Natural killer cell (primary cell): ENCODE results near the gene TMEM119. TPM values are rescaled to one million over a fixed set of nuclear protein-coding genes. Genes with fewer than 3 reads are reported as not detected.
"Not testable (repeated sequence)": the region's sequence is repeated elsewhere in the genome, so short reads cannot be mapped to it uniquely, and the experiment has no call there.

Experiments used
- ATAC-seq, 3 donors: fragments of 150-1000 bp in 2 of 3; fragments of 200-7000 bp in 1 of 3; cut with Tn5 transposase; 1 replicate in 1 of 3; 2 replicates in 2 of 3; pipeline ENCODE4 v1.10.0; 2021; ENCODE audit warnings: mild to moderate bottlenecking in 2 of 3, moderate library complexity in 2 of 3
- DNase-seq, 2 donors: peaks; one replicate each; pipeline versions ENCODE4 v3.0.0 to v3.0.0-alpha.2; 2013 to 2021; ENCODE audit warnings: mixed read lengths in 1 of 2
- H3K27ac ChIP-seq: one replicate; pipeline ENCODE4 v1.5.1; 2013; ENCODE audit warnings: mild to moderate bottlenecking, low read length
- H3K27me3 ChIP-seq: one replicate; pipeline ENCODE4 v1.6.1; 2013; ENCODE audit warnings: low read length; ENCODE audit not compliant: control insufficient read depth, insufficient read depth
- H3K36me3 ChIP-seq: one replicate; pipeline ENCODE4 v1.6.1; 2013; ENCODE audit warnings: low read length; ENCODE audit not compliant: control insufficient read depth, insufficient read depth
- H3K4me1 ChIP-seq: one replicate; pipeline ENCODE4 v1.6.1; 2013; ENCODE audit warnings: low read length; ENCODE audit not compliant: control insufficient read depth, insufficient read depth
- H3K4me3 ChIP-seq: one replicate; pipeline ENCODE4 v1.5.1; 2013; ENCODE audit warnings: low read length
- H3K9me3 ChIP-seq: one replicate; pipeline ENCODE4 v1.6.1; 2013; ENCODE audit warnings: low read length; ENCODE audit not compliant: control insufficient read depth, insufficient read depth
- H3K27ac Mint-ChIP-seq, 2 donors: one replicate each; pipeline ENCODE4 v1.8.0; 2022; ENCODE audit warnings: mild to moderate bottlenecking in 2 of 2, mixed read lengths in 2 of 2, moderate library complexity in 1 of 2
- H3K27me3 Mint-ChIP-seq, 2 donors: one replicate each; pipeline ENCODE4 v1.8.0; 2022; ENCODE audit warnings: low read depth in 2 of 2, mixed read lengths in 2 of 2
- H3K36me3 Mint-ChIP-seq: one replicate; pipeline ENCODE4 v1.8.0; 2022; ENCODE audit warnings: mixed read lengths
- H3K4me1 Mint-ChIP-seq, 2 donors: one replicate each; pipeline ENCODE4 v1.8.0; 2022; ENCODE audit warnings: mixed read lengths in 2 of 2
- H3K4me3 Mint-ChIP-seq: one replicate; pipeline ENCODE4 v1.8.0; 2022; ENCODE audit warnings: mild to moderate bottlenecking, moderate library complexity, mixed read lengths
- H3K9me3 Mint-ChIP-seq, 2 donors: one replicate each; pipeline ENCODE4 v1.8.0; 2022; ENCODE audit warnings: mixed read lengths in 2 of 2
- WGBS: methylation state at CpG from one replicate; pipeline ENCODE4 v1.1.7; 2013; ENCODE audit warnings: missing lambda C conversion rate; ENCODE audit not compliant: insufficient coverage; 5-methylcytosine and 5-hydroxymethylcytosine counted together
- intact Hi-C: fragments of 100-400 bp; cut with micrococcal nuclease; formaldehyde crosslinking; loops from one replicate; pipeline ENCODE4 v1.14.2; 2022
- total RNA-seq, 4 donors: library from RNA; stranded (reverse); fragments of 120-200 nt in 1 of 4; gene quantifications; one replicate each; pipeline versions ENCODE4 v1.2.3 to v1.2.4, GENCODE V29; 2013 to 2022
- TF ChIP-seq, protein P1 (sequence below): fragments of 200-600 bp; IDR thresholded peaks from one replicate; pipeline ENCODE4 v1.8.0; 2022; ENCODE audit warnings: antibody characterized with exemption

The TMEM119 gene
- total RNA-seq, 3 donors from 2014 or later (not counting 1 experiment from before 2014, with no cell fraction given) = 0.70 to 3.4 (median 0.71) TPM

DNA sequence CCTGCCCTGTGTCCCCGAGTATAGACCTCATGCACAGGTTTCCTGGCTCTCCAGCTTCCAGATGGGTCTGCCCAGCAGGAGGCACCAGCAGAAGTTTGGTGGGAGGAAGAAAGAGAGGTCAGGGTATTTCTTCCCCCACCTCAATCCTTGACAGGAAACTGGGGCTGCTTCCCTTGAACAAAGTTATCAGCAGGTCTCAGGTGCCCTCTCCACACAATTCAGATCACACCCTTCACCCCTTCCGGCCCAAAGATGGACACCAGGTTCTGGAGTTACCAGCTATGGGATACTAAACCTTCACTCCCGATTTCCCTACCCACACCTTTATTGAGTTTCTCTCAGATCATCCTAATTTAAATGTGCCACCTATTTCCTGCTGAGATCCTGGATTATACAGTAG is 38.1 kb downstream of the TMEM119 start:
- no peaks in the 10 kb centered on the region for H3K9me3 ChIP-seq
- no peak for DNase-seq
- TF ChIP-seq, protein P1, sequence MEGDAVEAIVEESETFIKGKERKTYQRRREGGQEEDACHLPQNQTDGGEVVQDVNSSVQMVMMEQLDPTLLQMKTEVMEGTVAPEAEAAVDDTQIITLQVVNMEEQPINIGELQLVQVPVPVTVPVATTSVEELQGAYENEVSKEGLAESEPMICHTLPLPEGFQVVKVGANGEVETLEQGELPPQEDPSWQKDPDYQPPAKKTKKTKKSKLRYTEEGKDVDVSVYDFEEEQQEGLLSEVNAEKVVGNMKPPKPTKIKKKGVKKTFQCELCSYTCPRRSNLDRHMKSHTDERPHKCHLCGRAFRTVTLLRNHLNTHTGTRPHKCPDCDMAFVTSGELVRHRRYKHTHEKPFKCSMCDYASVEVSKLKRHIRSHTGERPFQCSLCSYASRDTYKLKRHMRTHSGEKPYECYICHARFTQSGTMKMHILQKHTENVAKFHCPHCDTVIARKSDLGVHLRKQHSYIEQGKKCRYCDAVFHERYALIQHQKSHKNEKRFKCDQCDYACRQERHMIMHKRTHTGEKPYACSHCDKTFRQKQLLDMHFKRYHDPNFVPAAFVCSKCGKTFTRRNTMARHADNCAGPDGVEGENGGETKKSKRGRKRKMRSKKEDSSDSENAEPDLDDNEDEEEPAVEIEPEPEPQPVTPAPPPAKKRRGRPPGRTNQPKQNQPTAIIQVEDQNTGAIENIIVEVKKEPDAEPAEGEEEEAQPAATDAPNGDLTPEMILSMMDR = no peak
- Mint-ChIP-seq H3K4me3 (peak overlapping the region; percentile 100), H3K4me1 (peaks cover 57 to 62% of the 10 kb centered on the region in 2 donors), H3K27ac (peak overlapping the region; percentile 99 to 100), H3K27me3 (no peaks in the 10 kb centered on the region), H3K36me3 (no peaks in the 10 kb centered on the region), H3K9me3 (no peaks in the 10 kb centered on the region)
- no peaks in the 10 kb centered on the region for H3K27me3 ChIP-seq
- no peak overlapping the region for H3K4me3 ChIP-seq
- H3K4me1 ChIP-seq = peaks cover 34% of the 10 kb centered on the region
- no peak for ATAC-seq
- WGBS = 48% methylated on average over 3 of the region's 3 CpGs
- peaks cover 9% of the 10 kb centered on the region for H3K36me3 ChIP-seq
- no peak overlapping the region for H3K27ac ChIP-seq
- intact Hi-C loops = loop anchor here (2.0 to 10.0 kb wide), 3 partner anchors 73 to 493 kb away; partner anchors contain the start of genes SELPLG and USP30

GRCh38 chr12:108559007-108559655 is 38.8 kb downstream of the TMEM119 start:
- Mint-ChIP-seq H3K9me3 (no peaks in the 10 kb centered on the region), H3K27me3 (no peaks in the 10 kb centered on the region), H3K4me3 (peak overlapping the region; percentile 100), H3K4me1 (peaks cover 59 to 64% of the 10 kb centered on the region in 2 donors), H3K36me3 (no peaks in the 10 kb centered on the region), H3K27ac (peak overlapping the region; percentile 99 to 100)
- Histone ChIP-seq H3K9me3 (no peaks in the 10 kb centered on the region), H3K36me3 (peaks cover 4% of the 10 kb centered on the region), H3K4me3 (no peak overlapping the region), H3K27ac (no peak overlapping the region), H3K4me1 (peaks cover 34% of the 10 kb centered on the region), H3K27me3 (no peaks in the 10 kb centered on the region)
- TF ChIP-seq, protein P1 = no peak
- intact Hi-C loops = no loop called here
- 83% methylated on average over 13 of the region's 14 CpGs for WGBS
- ATAC-seq (no peak), DNase-seq (peak in 1 of 2 donors; percentile 26)

DNA sequence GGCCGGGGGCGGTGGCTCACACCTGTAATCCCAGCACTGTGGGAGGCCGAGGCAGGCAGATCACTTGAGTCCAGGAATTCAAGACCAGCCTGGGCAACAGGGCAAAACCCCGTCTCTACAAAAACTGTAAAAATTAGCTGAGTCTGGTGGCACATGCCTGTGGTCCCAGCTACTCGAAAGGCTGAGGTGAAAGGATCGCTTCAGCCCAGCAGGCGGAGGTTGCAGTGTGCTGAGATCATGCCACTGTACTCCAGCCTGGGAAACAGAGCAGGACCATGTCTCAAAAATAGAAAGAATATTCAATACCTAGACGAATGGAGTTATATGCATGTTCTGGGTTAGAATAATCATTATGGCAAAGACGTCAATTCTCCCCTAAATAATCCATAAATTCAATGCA is 42.5 kb downstream of the TMEM119 start:
- intact Hi-C loops, H3K27ac Mint-ChIP-seq: not testable (repeated sequence)
- peaks cover 18% of the 10 kb centered on the region for H3K4me1 ChIP-seq

GRCh38 chr12:108553799-108554198 is 44.1 kb downstream of the TMEM119 start:
- no peak for DNase-seq
- Histone ChIP-seq H3K27me3 (no peaks in the 10 kb centered on the region), H3K36me3 (peaks cover 7% of the 10 kb centered on the region), H3K27ac (no peak overlapping the region), H3K4me1 (peaks cover 7% of the 10 kb centered on the region), H3K9me3 (no peaks in the 10 kb centered on the region), H3K4me3 (no peak overlapping the region)
- Mint-ChIP-seq H3K4me1 (peaks cover 62 to 65% of the 10 kb centered on the region in 2 donors), H3K27ac (no peak overlapping the region), H3K4me3 (no peak overlapping the region), H3K36me3 (no peaks in the 10 kb centered on the region), H3K9me3 (no peaks in the 10 kb centered on the region), H3K27me3 (no peaks in the 10 kb centered on the region)
- intact Hi-C loops = no loop called here
- no peak for ATAC-seq
- 94% methylated on average over 5 of the region's 5 CpGs for WGBS
- TF ChIP-seq, protein P1 = no peak

More for the DNA sequence above, 42.5 kb downstream of the TMEM119 start:
- H3K27me3 Mint-ChIP-seq, H3K9me3 Mint-ChIP-seq, ATAC-seq, H3K4me3 ChIP-seq, H3K27me3 ChIP-seq, DNase-seq, H3K27ac ChIP-seq, H3K9me3 ChIP-seq, H3K4me3 Mint-ChIP-seq, H3K36me3 Mint-ChIP-seq, H3K36me3 ChIP-seq: not testable (repeated sequence)
- peaks cover 70 to 71% of the 10 kb centered on the region in 2 donors for H3K4me1 Mint-ChIP-seq
- WGBS = 97% methylated on average over 7 of the region's 9 CpGs
